GM12878 (cell line): ENCODE measurements around the gene RAET1G. TPM values are rescaled to one million over a fixed set of nuclear protein-coding genes. Genes with fewer than 3 reads are reported as not detected.

Source experiments
- ATAC-seq: fragments of 200-7000 bp; cut with Tn5 transposase; 3 replicates; pipeline ENCODE4 v1.9.1; 2020; ENCODE audit warnings: mild to moderate bottlenecking, moderate library complexity
- BruUV-seq: library from RNA; stranded (reverse); fragments of 400-500 nt; replicated peaks from 2 replicates; lab custom pipeline; 2021; lab: Mats Ljungman, UMichigan
- CTCF ChIA-PET: fragments of 300-600 bp; sonication (Branson Sonifier 250); formaldehyde crosslinking; extraction: SDS; loops from one replicate; lab custom pipeline; 2021; ENCODE audit warnings: inconsistent platforms; lab: Yijun Ruan, JAX
- POLR2A ChIA-PET: fragments of 350-600 bp; formaldehyde crosslinking; extraction: SDS; loops from one replicate; lab custom pipeline; 2021; ENCODE audit warnings: inconsistent platforms; lab: Charles Lee
- RAD21 ChIA-PET: fragments of 300-600 bp; sonication (Branson Sonifier 250); formaldehyde crosslinking; loops from one replicate; lab custom pipeline; 2023; ENCODE audit warnings: antibody characterized with exemption; ENCODE audit not compliant: unreplicated experiment; lab: Charles Lee
- SMC1A ChIA-PET: fragments of 300-600 bp; sonication (Branson Sonifier 250); formaldehyde crosslinking; loops from one replicate; lab custom pipeline; 2023; ENCODE audit not compliant: unreplicated experiment, uncharacterized antibody; lab: Charles Lee
- DNase-seq: peaks from one replicate; pipeline ENCODE4 v3.0.0-alpha.2; 2011; ENCODE audit warnings: low read depth, low spot score
- FAIRE-seq: peaks from 3 replicates; lab custom pipeline; 2011; peaks lifted over from hg19 to GRCh38; lab: Jason Lieb, UNC
- H2AFZ ChIP-seq: 2 replicates; pipeline ENCODE4 v1.6.0; 2011; ENCODE audit warnings: low read depth, low read length, control low read depth; ENCODE audit not compliant: control insufficient read depth
- H3K27ac ChIP-seq: 2 replicates; pipeline ENCODE4 v1.5.1; 2011; ENCODE audit warnings: control low read depth; ENCODE audit not compliant: control insufficient read depth, insufficient read depth
- H3K27me3 ChIP-seq, 2 experiments: replicated peaks in 1 of 2; 2 replicates each; pipeline versions ENCODE4 v1.6.0 to v1.6.1; 2011; ENCODE audit warnings: low read length in 1 of 2; ENCODE audit not compliant: control insufficient read depth in 2 of 2, insufficient read depth in 2 of 2
- H3K36me3 ChIP-seq, 2 experiments: 2 replicates each; pipeline ENCODE4 v1.5.1; 2011; ENCODE audit warnings: low read length in 1 of 2; ENCODE audit not compliant: control insufficient read depth in 2 of 2, insufficient read depth in 2 of 2
- H3K4me1 ChIP-seq: 2 replicates; pipeline ENCODE4 v1.6.1; 2011; ENCODE audit warnings: mild to moderate bottlenecking, low read length, moderate library complexity, mixed read lengths; ENCODE audit not compliant: control insufficient read depth, insufficient read depth
- H3K4me2 ChIP-seq: 2 replicates; pipeline ENCODE4 v1.6.0; 2011; ENCODE audit warnings: control low read depth; ENCODE audit not compliant: control insufficient read depth, insufficient read depth
- H3K4me3 ChIP-seq: fragments of 200-600 bp; sonication (generic); 2 replicates; pipeline ENCODE4 v1.5.1; 2016
- H3K79me2 ChIP-seq: 2 replicates; pipeline ENCODE4 v1.6.0; 2011; ENCODE audit warnings: low read length; ENCODE audit not compliant: control insufficient read depth, insufficient read depth
- H3K9ac ChIP-seq: 2 replicates; pipeline ENCODE4 v1.8.0; 2011; ENCODE audit warnings: low read length, control low read depth, mixed read lengths; ENCODE audit not compliant: control insufficient read depth, insufficient read depth
- H3K9me3 ChIP-seq: replicated peaks from 3 replicates; pipeline ENCODE4 v1.5.1; 2011; ENCODE audit warnings: mild to moderate bottlenecking, low read length; ENCODE audit not compliant: control insufficient read depth, insufficient read depth
- H4K20me1 ChIP-seq: 2 replicates; pipeline ENCODE4 v1.6.0; 2011; ENCODE audit not compliant: control insufficient read depth, insufficient read depth
- BACH1 ChIP-seq: fragments of 450-650 bp; IDR thresholded peaks from 2 replicates; pipeline ENCODE4 v1.6.1; 2017; ENCODE audit warnings: mild to moderate bottlenecking, borderline replicate concordance
- KAT2A ChIP-seq: conservative IDR thresholded peaks from 2 replicates; pipeline ENCODE4 v1.6.1; 2011; ENCODE audit warnings: low read depth, low read length; ENCODE audit not compliant: control insufficient read depth
- NRF1 ChIP-seq: conservative IDR thresholded peaks from 2 replicates; pipeline ENCODE4 v1.6.1; 2011; ENCODE audit warnings: mild to moderate bottlenecking, low read depth, low read length, improper control_type of control experiment
- RUNX3 ChIP-seq: IDR thresholded peaks from 2 replicates; pipeline ENCODE4 v1.6.1; 2012; ENCODE audit warnings: low read length, inconsistent platforms
- SIN3A ChIP-seq: IDR thresholded peaks from 2 replicates; pipeline ENCODE4 v1.6.1; 2012; ENCODE audit warnings: low read depth, low read length, improper control_type of control experiment
- WRNIP1 ChIP-seq: IDR thresholded peaks from 2 replicates; pipeline ENCODE4 v1.6.1; 2011; ENCODE audit warnings: low read depth, low read length, improper control_type of control experiment, borderline replicate concordance
- YY1 ChIP-seq: IDR thresholded peaks from 2 replicates; pipeline ENCODE4 v1.6.1; 2011; ENCODE audit warnings: low read depth, mild to moderate bottlenecking, low read length
- ZNF274 ChIP-seq: IDR thresholded peaks from one replicate; pipeline ENCODE4 v1.8.0; 2011; ENCODE audit not compliant: insufficient read length, insufficient read depth
- ZNF622 ChIP-seq: fragments of 450-650 bp; IDR thresholded peaks from 2 replicates; pipeline ENCODE4 v1.6.1; 2017; ENCODE audit warnings: mild to moderate bottlenecking, inconsistent platforms
- WGBS: methylation state at CpG from one replicate; pipeline ENCODE4 v1.1.6; 2016; ENCODE audit warnings: low lambda C conversion rate; ENCODE audit not compliant: insufficient replicate concordance, insufficient coverage; ENCODE audit errors: missing lambda C conversion rate; 5-methylcytosine and 5-hydroxymethylcytosine counted together
- in situ Hi-C: fragments of 300-500 bp; cut with MboI; formaldehyde crosslinking; loops from 9 replicates; pipeline ENCODE4 v1.14.3; 2018; ENCODE audit warnings: mixed read lengths
- intact Hi-C: fragments of 100-400 bp; cut with micrococcal nuclease; formaldehyde crosslinking; loops from one replicate; pipeline ENCODE4 v1.14.2; 2022; ENCODE audit not compliant: unreplicated experiment
- polyA plus RNA-seq, 11 experiments: library from polyadenylated mRNA; depleted of rRNA in 4 of 11; unstranded in 6 of 11; stranded (reverse) in 5 of 11; fragments of >200 nt; fragmentation: Nextera tagmentation in 4 of 11; fragmentation: Illumina TruSeq in 1 of 11; extraction: Ambion mirVana in 4 of 11; extraction: Trizol in 1 of 11; gene quantifications; 1 replicate in 1 of 11; 2 replicates in 10 of 11; pipeline versions ENCODE4 v1.2.1 to v1.2.3, GENCODE V29; 2011 to 2016; ENCODE audit warnings: inconsistent platforms in 2 of 11, missing spikeins in 2 of 11, low read depth in 1 of 11
- total RNA-seq, 4 experiments: library from RNA; depleted of rRNA in 3 of 4; stranded (reverse); fragments of >200 nt in 3 of 4; fragmentation: Illumina TruSeq in 1 of 4; extraction: Trizol in 1 of 4; gene quantifications; 2 replicates each; pipeline versions ENCODE4 v1.2.1 to v1.2.3, GENCODE V29; 2013 to 2021
- TF ChIP-seq, protein P1 (sequence below): IDR thresholded peaks from 2 replicates; pipeline ENCODE4 v1.6.1; 2012; ENCODE audit warnings: low read depth, low read length, improper control_type of control experiment
- TF ChIP-seq, protein P2 (sequence below): fragments of 450-650 bp; IDR thresholded peaks from 2 replicates; pipeline ENCODE4 v1.6.1; 2017; ENCODE audit warnings: mild to moderate bottlenecking

Gene RAET1G
- total and polyA plus RNA-seq, 10 of the 15 experiments (the other 5 are each of a cell fraction or from before 2014, with no cell fraction given) = not detected

DNA sequence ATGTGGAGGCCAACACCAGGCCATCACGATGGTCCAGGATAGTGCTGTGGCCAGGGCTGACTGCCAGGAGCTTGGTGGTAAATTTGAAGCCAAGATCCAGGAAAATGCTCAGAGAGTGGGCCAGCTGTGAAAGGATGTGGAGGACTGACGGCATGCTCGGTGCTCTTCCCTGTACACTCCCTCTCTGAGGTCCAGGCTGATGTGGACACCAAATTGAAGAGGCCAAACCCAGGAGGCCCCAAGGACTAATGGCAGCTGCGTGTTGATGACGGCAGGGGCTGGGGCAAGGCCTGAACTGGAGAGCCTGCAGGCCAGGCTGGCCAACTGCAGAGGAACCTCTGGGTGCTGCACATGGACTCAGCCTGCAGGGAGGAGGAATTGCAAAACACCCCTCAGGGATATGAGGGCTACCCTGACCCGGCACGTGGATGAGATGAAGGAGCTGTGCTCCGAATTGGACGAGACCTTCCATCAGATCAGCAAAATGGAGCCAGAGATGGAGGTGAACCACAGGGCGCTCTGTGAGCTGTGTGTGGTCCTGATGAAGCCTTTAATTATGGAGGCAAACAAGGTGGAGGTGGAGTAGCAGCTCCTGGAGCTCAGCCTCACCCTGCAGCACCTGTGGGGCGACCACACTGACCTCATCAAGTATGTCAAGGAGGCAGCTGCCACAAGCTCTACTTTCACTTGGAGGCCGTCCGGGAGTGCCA is 18.1 kb downstream of the RAET1G start:
- ChIA-PET RAD21 (no interaction called here), SMC1A (interaction anchor here (1.4 kb wide), 1 partner anchor 85 kb away, joined by 3 read pairs; no protein-coding TSS in a partner anchor), CTCF (interaction anchor here (0.7 to 1.1 kb wide), 4 partner anchors 11 to 70 kb away, joined by 3 to 4 read pairs (median 3); no protein-coding TSS in a partner anchor)
- in situ Hi-C loops = no loop called here
- DNase-seq = no peak
- Histone ChIP-seq H3K4me3 (no peak overlapping the region), H3K9ac (no peak overlapping the region), H3K4me2 (no peak overlapping the region), H3K36me3 (no peaks in the 10 kb centered on the region), H2AFZ (no peak overlapping the region), H3K79me2 (no peaks in the 10 kb centered on the region), H4K20me1 (no peaks in the 10 kb centered on the region)
- FAIRE-seq = no peak
- 22% methylated on average over 13 of the region's 13 CpGs for WGBS
- TF ChIP-seq KAT2A = no peak
- no peak for TF ChIP-seq RUNX3
- no peak for TF ChIP-seq SIN3A
- TF ChIP-seq ZNF622 = no peak
- no peak for TF ChIP-seq YY1
- no peak for TF ChIP-seq BACH1
- TF ChIP-seq, protein P1, sequence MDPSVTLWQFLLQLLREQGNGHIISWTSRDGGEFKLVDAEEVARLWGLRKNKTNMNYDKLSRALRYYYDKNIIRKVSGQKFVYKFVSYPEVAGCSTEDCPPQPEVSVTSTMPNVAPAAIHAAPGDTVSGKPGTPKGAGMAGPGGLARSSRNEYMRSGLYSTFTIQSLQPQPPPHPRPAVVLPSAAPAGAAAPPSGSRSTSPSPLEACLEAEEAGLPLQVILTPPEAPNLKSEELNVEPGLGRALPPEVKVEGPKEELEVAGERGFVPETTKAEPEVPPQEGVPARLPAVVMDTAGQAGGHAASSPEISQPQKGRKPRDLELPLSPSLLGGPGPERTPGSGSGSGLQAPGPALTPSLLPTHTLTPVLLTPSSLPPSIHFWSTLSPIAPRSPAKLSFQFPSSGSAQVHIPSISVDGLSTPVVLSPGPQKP = no peak
- no peak for TF ChIP-seq ZNF274
- no peak for TF ChIP-seq NRF1
- TF ChIP-seq, protein P2, sequence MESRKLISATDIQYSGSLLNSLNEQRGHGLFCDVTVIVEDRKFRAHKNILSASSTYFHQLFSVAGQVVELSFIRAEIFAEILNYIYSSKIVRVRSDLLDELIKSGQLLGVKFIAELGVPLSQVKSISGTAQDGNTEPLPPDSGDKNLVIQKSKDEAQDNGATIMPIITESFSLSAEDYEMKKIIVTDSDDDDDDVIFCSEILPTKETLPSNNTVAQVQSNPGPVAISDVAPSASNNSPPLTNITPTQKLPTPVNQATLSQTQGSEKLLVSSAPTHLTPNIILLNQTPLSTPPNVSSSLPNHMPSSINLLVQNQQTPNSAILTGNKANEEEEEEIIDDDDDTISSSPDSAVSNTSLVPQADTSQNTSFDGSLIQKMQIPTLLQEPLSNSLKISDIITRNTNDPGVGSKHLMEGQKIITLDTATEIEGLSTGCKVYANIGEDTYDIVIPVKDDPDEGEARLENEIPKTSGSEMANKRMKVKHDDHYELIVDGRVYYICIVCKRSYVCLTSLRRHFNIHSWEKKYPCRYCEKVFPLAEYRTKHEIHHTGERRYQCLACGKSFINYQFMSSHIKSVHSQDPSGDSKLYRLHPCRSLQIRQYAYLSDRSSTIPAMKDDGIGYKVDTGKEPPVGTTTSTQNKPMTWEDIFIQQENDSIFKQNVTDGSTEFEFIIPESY = no peak
- no peak for TF ChIP-seq WRNIP1
- TF ChIP-seq, all 136 proteins: peak for 0
- BruUV-seq = no TSS peak
- intact Hi-C loops = no loop called here
- Histone ChIP-seq H3K27me3 (peaks cover 5 to 6% of the 10 kb centered on the region in 2 experiments; a peak in 3 of 4 replicates), H3K9me3 (peaks cover 3% of the 10 kb centered on the region; the same call in 1 of the 3 replicates), H3K4me1 (no peaks in the 10 kb centered on the region), H3K27ac (no peak overlapping the region)
- POLR2A ChIA-PET = no interaction called here
- no peak for ATAC-seq
